Transverse colon (tissue), 4 donors: Measurements from ENCODE around the gene CACNA2D1. TPM values are rescaled to one million over a fixed set of nuclear protein-coding genes. Genes with fewer than 3 reads are reported as not detected.

Experiments used
- DNase-seq: peaks from one replicate; pipeline ENCODE4 v3.0.0-alpha.2; 2019
- H3K27ac ChIP-seq, 4 donors: fragments of 200-600 bp; sonication (generic); 2 replicates each; pipeline ENCODE4 v1.5.1; 2016 to 2018; ENCODE audit warnings: inconsistent platforms in 4 of 4
- H3K27me3 ChIP-seq: fragments of 200-600 bp; sonication (generic); 2 replicates; pipeline ENCODE4 v1.5.1; 2017; ENCODE audit warnings: inconsistent platforms
- H3K36me3 ChIP-seq, 4 donors: fragments of 200-600 bp; sonication (generic); 2 replicates each; pipeline ENCODE4 v1.5.1; 2017 to 2019; ENCODE audit warnings: inconsistent platforms in 4 of 4
- H3K4me1 ChIP-seq, 4 donors: fragments of 200-600 bp; sonication (generic); 2 replicates each; pipeline ENCODE4 v1.5.1; 2017 to 2020; ENCODE audit warnings: inconsistent platforms in 4 of 4
- H3K4me3 ChIP-seq, 4 donors: fragments of 200-600 bp; sonication (generic); 1 replicate in 1 of 4; 2 replicates in 3 of 4; pipeline versions ENCODE4 v1.5.1 to v1.6.1; 2017 to 2019; ENCODE audit warnings: inconsistent platforms in 4 of 4
- H3K9me3 ChIP-seq, 2 donors: fragments of 200-600 bp; sonication (generic); 2 replicates each; pipeline ENCODE4 v1.5.1; 2017 to 2019; ENCODE audit warnings: inconsistent platforms in 2 of 2
- EP300 ChIP-seq: sonication (generic); formaldehyde crosslinking; IDR thresholded peaks from one replicate; pipeline ENCODE4 v1.6.1; 2017; ENCODE audit warnings: antibody characterized with exemption, low read depth
- POLR2A ChIP-seq: fragments of 450-650 bp; IDR thresholded peaks from one replicate; pipeline ENCODE4 v1.6.1; 2016; ENCODE audit warnings: antibody characterized with exemption, mild to moderate bottlenecking, moderate library complexity
- POLR2AphosphoS5 ChIP-seq, 3 donors: sonication (generic); formaldehyde crosslinking; IDR thresholded peaks; one replicate each; pipeline ENCODE4 v1.6.1; 2016; ENCODE audit warnings: antibody characterized with exemption in 3 of 3
- WGBS, 2 donors: methylation state at CpG; one replicate each; pipeline ENCODE4 v1.1.5; 2018; ENCODE audit warnings: low coverage in 1 of 2; 5-methylcytosine and 5-hydroxymethylcytosine counted together
- in situ Hi-C, 4 donors: fragments of 200-750 bp; cut with MboI; loops; one replicate each; pipeline versions ENCODE4 v1.15.0 to v1.15.1; 2017; ENCODE audit warnings: low sequenced_read_pairs in 3 of 4, low pct_ligation_motif_present in 1 of 4, low pct_unique_long_range_greater_than_20kb in 1 of 4
- intact Hi-C: fragments of 100-400 bp; cut with DNase I; formaldehyde crosslinking; loops from one replicate; pipeline ENCODE4 v1.15.1; 2023; ENCODE audit warnings: low total_unique reads
- total RNA-seq, 4 donors: library from RNA; depleted of rRNA; stranded (reverse); fragments of >200 nt; gene quantifications; one replicate each; pipeline ENCODE4 v1.1.0, GENCODE V29; 2016
- TF ChIP-seq, protein P1 (sequence below), 5 experiments: fragments of 200-600 bp in 3 of 5; fragments of 450-650 bp in 2 of 5; sonication (generic) in 3 of 5; IDR thresholded peaks; 1 replicate in 2 of 5; 2 replicates in 3 of 5; pipeline ENCODE4 v1.5.1; 2016 to 2017; ENCODE audit warnings: antibody characterized with exemption in 5 of 5, inconsistent platforms in 3 of 5, mild to moderate bottlenecking in 2 of 5, moderate library complexity in 1 of 5

CACNA2D1 gene
- total RNA-seq, 4 donors from 2014 or later = 11.0 to 126 (median 22.9) TPM

GRCh38 chr7:82404652-82405051 lies 38.9 kb downstream of the CACNA2D1 start:
- no peaks in the 10 kb centered on the region for H3K36me3 ChIP-seq
- TF ChIP-seq, protein P1, sequence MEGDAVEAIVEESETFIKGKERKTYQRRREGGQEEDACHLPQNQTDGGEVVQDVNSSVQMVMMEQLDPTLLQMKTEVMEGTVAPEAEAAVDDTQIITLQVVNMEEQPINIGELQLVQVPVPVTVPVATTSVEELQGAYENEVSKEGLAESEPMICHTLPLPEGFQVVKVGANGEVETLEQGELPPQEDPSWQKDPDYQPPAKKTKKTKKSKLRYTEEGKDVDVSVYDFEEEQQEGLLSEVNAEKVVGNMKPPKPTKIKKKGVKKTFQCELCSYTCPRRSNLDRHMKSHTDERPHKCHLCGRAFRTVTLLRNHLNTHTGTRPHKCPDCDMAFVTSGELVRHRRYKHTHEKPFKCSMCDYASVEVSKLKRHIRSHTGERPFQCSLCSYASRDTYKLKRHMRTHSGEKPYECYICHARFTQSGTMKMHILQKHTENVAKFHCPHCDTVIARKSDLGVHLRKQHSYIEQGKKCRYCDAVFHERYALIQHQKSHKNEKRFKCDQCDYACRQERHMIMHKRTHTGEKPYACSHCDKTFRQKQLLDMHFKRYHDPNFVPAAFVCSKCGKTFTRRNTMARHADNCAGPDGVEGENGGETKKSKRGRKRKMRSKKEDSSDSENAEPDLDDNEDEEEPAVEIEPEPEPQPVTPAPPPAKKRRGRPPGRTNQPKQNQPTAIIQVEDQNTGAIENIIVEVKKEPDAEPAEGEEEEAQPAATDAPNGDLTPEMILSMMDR (IDR thresholded peaks at IDR 0.05) = no peak
- H3K27me3 ChIP-seq = no peaks in the 10 kb centered on the region
- intact Hi-C loops (no loop called here), in situ Hi-C loops (no loop called here)
- DNase-seq = no peak
- no peaks in the 10 kb centered on the region for H3K9me3 ChIP-seq
- no peak overlapping the region for H3K27ac ChIP-seq
- no peaks in the 10 kb centered on the region for H3K4me1 ChIP-seq
- no peak overlapping the region for H3K4me3 ChIP-seq
- 39 to 57% methylated on average over 2 of the region's 2 CpGs for WGBS, 2 donors

DNA sequence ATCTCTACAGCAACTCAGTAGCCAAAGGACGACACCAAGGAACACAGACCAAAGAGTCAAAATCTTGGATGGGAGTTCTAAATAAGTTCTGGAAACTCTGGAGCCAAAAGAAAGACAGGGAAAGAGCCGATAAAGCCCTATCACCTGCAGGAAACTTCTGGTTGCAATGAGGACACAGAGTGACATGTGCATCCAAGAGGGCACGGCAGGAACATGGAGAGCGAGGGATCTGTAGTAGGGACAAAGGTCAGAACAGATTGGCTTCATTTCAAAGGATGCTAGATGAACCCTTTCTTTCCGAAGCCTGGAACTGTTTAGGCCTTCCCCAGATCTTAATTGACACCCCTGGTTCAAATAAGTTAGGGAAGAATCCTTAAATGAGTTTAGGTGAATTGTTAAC lies 39.5 kb downstream of the CACNA2D1 start:
- no peaks in the 10 kb centered on the region for H3K27me3 ChIP-seq

GRCh38 chr7:82397879-82398524 lies 45.6 kb downstream of the CACNA2D1 start:
- TF ChIP-seq, protein P1 (IDR thresholded peaks at IDR 0.05) = no peak
- no peak for TF ChIP-seq POLR2A
- no peak for TF ChIP-seq EP300
- TF ChIP-seq POLR2AphosphoS5 (IDR thresholded peaks at IDR 0.05) = no peak
- no peak overlapping the region for H3K27ac ChIP-seq
- H3K9me3 ChIP-seq = no peaks in the 10 kb centered on the region
- H3K27me3 ChIP-seq = no peaks in the 10 kb centered on the region
- no peaks in the 10 kb centered on the region for H3K4me1 ChIP-seq
- H3K4me3 ChIP-seq = no peak overlapping the region
- intact Hi-C loops = no loop called here
- in situ Hi-C loops = no loop called here
- H3K36me3 ChIP-seq = no peaks in the 10 kb centered on the region
- no peak for DNase-seq
- WGBS, 2 donors = 22 to 41% methylated on average over 1 of the region's 1 CpG

More for the DNA sequence above, 39.5 kb downstream of the CACNA2D1 start:
- intact Hi-C loops = no loop called here
- no peak for DNase-seq
- in situ Hi-C loops = no loop called here
- Histone ChIP-seq H3K36me3 (no peaks in the 10 kb centered on the region), H3K27ac (no peak overlapping the region), H3K9me3 (no peaks in the 10 kb centered on the region), H3K4me3 (no peak overlapping the region), H3K4me1 (no peaks in the 10 kb centered on the region)
- TF ChIP-seq POLR2AphosphoS5 (IDR thresholded peaks at IDR 0.05) (no peak), POLR2A (no peak), EP300 (no peak)
- TF ChIP-seq, protein P1 (IDR thresholded peaks at IDR 0.05) = no peak
- WGBS, 2 donors = 57 to 76% methylated on average over 5 of the region's 5 CpGs

DNA sequence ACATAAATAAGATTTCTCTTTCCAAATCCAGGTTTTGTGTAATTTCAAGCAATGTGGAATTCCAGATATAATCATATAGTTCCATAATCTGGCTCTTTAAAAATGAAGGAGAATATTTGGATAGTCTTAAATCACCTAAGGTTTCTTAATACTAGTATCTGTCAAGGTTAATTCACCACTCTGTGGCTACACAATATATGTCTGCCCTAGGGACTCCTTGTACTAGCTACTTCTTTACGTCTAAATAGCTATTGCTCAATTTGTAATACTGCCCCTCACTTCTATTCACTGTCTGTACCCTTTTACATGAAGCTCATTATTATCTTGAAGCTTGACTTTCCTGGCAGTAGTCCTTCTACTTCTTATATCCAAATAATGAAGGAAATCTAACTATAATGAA lies 47.2 kb downstream of the CACNA2D1 start:
- intact Hi-C loops = no loop called here
- in situ Hi-C loops = no loop called here
- WGBS, 2 donors = 91 to 93% methylated on average over 1 of the region's 1 CpG
- Histone ChIP-seq H3K27ac (no peak overlapping the region), H3K27me3 (no peaks in the 10 kb centered on the region), H3K4me1 (no peaks in the 10 kb centered on the region), H3K36me3 (no peaks in the 10 kb centered on the region), H3K9me3 (no peaks in the 10 kb centered on the region), H3K4me3 (no peak overlapping the region)
- TF ChIP-seq POLR2A (no peak), EP300 (no peak), POLR2AphosphoS5 (IDR thresholded peaks at IDR 0.05) (no peak)
- TF ChIP-seq, protein P1 (IDR thresholded peaks at IDR 0.05) = no peak
- DNase-seq = no peak
